Transverse colon (tissue), 4 donors: ENCODE data around the gene ZWILCH.

Experiments used
- CTCF ChIP-seq, 5 experiments: fragments of 200-600 bp in 3 of 5; fragments of 450-650 bp in 2 of 5; sonication (generic) in 3 of 5; IDR thresholded peaks; 1 replicate in 2 of 5; 2 replicates in 3 of 5; pipeline ENCODE4 v1.5.1; 2016 to 2017; ENCODE audit warnings: antibody characterized with exemption in 5 of 5, inconsistent platforms in 3 of 5, mild to moderate bottlenecking in 2 of 5, moderate library complexity in 1 of 5
- EP300 ChIP-seq: sonication (generic); formaldehyde crosslinking; IDR thresholded peaks from one replicate; pipeline ENCODE4 v1.6.1; 2017; ENCODE audit warnings: antibody characterized with exemption, low read depth
- POLR2A ChIP-seq: fragments of 450-650 bp; IDR thresholded peaks from one replicate; pipeline ENCODE4 v1.6.1; 2016; ENCODE audit warnings: antibody characterized with exemption, mild to moderate bottlenecking, moderate library complexity
- POLR2AphosphoS5 ChIP-seq, 3 donors: sonication (generic); formaldehyde crosslinking; IDR thresholded peaks; one replicate each; pipeline ENCODE4 v1.6.1; 2016; ENCODE audit warnings: antibody characterized with exemption in 3 of 3

DNA sequence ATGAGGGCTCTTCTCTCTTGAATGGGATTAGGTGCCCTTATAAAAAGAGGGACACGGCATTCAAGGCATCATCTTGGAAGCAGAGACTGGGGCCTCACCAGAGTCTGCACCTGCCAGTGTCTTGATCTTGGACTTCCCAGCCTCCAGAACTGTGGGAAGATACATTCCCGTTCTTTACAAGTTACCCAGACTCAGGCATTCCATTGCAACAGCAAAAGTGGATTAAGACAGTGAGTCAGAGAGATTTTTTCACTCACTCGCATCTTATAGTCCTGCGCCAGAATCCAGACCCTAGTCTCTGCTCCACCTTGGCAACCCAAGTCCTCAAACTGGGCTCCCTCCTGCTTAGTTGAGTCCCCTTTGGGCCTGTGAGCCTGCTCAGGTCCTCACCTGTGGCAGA is 58.0 kb downstream of the ZWILCH start:
- TF ChIP-seq POLR2A (no peak), CTCF (IDR thresholded peaks at IDR 0.05) (no peak), POLR2AphosphoS5 (IDR thresholded peaks at IDR 0.05) (no peak), EP300 (no peak)
